ENCODE results near the gene PES1. TPM values are rescaled to one million over a fixed set of nuclear protein-coding genes. Genes with fewer than 3 reads are reported as not detected.

PES1 gene
- total RNA-seq, 4 donors from 2014 or later: 56.3 to 72.0 (median 65.8) TPM

DNA sequence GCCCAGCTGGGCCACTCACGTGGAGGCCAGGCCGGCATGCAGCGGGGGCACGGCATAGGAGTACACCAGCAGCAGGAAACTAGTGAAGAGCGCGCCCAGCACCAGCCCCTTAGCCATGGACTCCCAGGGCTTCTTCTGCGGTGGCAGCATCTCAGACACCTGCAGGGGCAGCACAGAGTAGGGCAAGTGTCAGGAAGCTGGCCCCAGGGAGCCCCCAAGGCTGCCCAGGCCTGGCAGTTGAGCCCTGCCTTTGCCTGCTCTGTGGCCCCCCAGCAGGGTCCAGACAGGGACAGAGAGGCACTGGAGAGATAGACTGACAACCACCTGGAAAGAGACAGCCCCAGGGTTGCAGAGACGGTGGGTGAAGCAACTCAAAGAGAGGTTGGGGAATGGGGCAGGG is 34.5 kb downstream of the PES1 start:
- in situ Hi-C loops (cut with MboI; ENCODE audit: low sequenced_read_pairs in 4 of 4): no loop called here
- no peak overlapping the region for H3K27ac ChIP-seq
- ATAC-seq: no peak
- no peaks in the 10 kb centered on the region for H3K4me1 ChIP-seq
- intact Hi-C loops (cut with DNase I; ENCODE audit: low total_unique reads): no loop called here
- DNase-seq: no peak
- TF ChIP-seq, protein P1, sequence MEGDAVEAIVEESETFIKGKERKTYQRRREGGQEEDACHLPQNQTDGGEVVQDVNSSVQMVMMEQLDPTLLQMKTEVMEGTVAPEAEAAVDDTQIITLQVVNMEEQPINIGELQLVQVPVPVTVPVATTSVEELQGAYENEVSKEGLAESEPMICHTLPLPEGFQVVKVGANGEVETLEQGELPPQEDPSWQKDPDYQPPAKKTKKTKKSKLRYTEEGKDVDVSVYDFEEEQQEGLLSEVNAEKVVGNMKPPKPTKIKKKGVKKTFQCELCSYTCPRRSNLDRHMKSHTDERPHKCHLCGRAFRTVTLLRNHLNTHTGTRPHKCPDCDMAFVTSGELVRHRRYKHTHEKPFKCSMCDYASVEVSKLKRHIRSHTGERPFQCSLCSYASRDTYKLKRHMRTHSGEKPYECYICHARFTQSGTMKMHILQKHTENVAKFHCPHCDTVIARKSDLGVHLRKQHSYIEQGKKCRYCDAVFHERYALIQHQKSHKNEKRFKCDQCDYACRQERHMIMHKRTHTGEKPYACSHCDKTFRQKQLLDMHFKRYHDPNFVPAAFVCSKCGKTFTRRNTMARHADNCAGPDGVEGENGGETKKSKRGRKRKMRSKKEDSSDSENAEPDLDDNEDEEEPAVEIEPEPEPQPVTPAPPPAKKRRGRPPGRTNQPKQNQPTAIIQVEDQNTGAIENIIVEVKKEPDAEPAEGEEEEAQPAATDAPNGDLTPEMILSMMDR (IDR thresholded peaks at IDR 0.05 in 4 of 5, conservative IDR thresholded peaks at IDR 0.05 in 1 of 5): no peak
- TF ChIP-seq POLR2A (IDR thresholded peaks at IDR 0.05): no peak
- H3K9me3 ChIP-seq: no peaks in the 10 kb centered on the region
- H3K4me3 ChIP-seq: no peak overlapping the region
- H3K27me3 ChIP-seq: no peaks in the 10 kb centered on the region
- no peaks in the 10 kb centered on the region for H3K36me3 ChIP-seq

DNA sequence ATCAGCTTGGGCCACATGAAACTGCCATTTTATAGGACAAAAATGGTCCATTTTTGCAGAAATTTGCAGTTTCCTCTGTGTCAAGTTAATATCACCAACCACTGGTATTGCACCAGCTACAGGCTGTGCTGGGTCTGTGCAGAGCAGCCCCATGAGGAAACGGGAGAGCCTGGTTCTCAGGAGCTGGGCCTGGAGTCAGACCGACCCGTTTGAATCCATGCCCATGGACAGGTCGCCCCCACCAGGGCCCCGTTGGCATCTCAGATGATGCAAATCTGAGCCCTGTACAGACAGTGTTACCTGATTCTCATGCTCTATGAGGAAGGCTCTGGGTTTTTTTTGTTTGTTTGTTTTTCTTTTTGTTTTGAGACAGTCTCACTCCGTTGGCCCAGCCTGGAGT is 35.3 kb downstream of the PES1 start:
- no peaks in the 10 kb centered on the region for H3K27me3 ChIP-seq
- no peak overlapping the region for H3K4me3 ChIP-seq
- no peaks in the 10 kb centered on the region for H3K4me1 ChIP-seq
- no peaks in the 10 kb centered on the region for H3K9me3 ChIP-seq
- DNase-seq (no peak), ATAC-seq (no peak)
- no peak for TF ChIP-seq POLR2A (IDR thresholded peaks at IDR 0.05)
- TF ChIP-seq, protein P1 (IDR thresholded peaks at IDR 0.05 in 4 of 5, conservative IDR thresholded peaks at IDR 0.05 in 1 of 5): no peak
- no peaks in the 10 kb centered on the region for H3K36me3 ChIP-seq
- H3K27ac ChIP-seq: no peak overlapping the region
- in situ Hi-C loops (cut with MboI; ENCODE audit: low sequenced_read_pairs in 4 of 4) (no loop called here), intact Hi-C loops (cut with DNase I; ENCODE audit: low total_unique reads) (no loop called here)

DNA sequence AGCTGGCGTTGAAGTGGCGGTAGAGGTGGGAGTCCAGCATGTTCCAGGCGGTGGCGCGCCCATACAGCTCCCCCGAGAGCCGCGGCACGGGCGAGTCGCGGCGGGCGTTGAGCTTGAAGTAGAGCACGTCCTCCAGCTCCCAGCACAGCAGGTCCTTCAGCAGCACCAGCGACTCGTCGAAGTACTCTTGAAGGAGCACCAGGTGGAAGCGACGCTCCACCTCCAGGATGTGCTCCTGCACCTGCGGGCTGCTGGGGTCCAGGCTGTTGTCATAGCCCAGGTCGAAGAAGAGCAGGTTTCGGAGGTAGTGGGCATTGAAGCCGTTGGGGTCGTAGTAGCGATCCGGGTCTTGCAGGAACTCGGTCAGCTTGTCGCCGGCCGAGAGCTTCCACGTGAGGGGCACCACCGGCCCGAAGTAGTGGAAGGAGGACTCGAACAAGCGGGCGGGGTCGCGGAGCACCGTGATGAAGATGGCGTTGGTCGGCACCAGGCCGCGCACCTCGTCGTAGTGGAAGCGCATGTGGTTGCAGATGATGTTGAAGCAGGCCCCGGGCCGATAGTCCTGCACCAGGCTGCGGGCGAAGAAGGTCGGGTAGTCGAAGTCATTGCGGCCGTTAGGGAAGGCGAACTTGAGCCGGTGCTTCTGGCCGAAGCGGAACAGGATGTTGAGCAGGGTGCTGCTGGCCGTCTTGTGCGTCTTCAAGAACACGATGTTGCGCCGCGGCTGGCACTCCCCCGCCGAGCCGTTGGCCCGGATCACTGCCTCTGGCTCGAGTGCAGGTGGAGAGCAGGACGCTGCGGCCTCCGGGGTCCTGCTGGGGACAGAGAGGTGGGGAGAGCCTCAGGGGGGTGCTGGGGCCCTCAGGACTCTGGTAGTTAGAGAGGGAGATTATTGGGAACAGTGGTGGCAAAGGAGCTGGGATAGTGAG is 36.2 kb downstream of the PES1 start:
- ATAC-seq (no peak), DNase-seq (no peak)
- Histone ChIP-seq H3K4me3 (no peak overlapping the region), H3K27ac (no peak overlapping the region), H3K36me3 (no peaks in the 10 kb centered on the region), H3K4me1 (no peaks in the 10 kb centered on the region), H3K9me3 (no peaks in the 10 kb centered on the region), H3K27me3 (no peaks in the 10 kb centered on the region)
- TF ChIP-seq, protein P1 (IDR thresholded peaks at IDR 0.05 in 4 of 5, conservative IDR thresholded peaks at IDR 0.05 in 1 of 5): no peak
- no peak for TF ChIP-seq POLR2A (IDR thresholded peaks at IDR 0.05)
- in situ Hi-C loops (cut with MboI; ENCODE audit: low sequenced_read_pairs in 4 of 4): no loop called here
- intact Hi-C loops (cut with DNase I; ENCODE audit: low total_unique reads): no loop called here

DNA sequence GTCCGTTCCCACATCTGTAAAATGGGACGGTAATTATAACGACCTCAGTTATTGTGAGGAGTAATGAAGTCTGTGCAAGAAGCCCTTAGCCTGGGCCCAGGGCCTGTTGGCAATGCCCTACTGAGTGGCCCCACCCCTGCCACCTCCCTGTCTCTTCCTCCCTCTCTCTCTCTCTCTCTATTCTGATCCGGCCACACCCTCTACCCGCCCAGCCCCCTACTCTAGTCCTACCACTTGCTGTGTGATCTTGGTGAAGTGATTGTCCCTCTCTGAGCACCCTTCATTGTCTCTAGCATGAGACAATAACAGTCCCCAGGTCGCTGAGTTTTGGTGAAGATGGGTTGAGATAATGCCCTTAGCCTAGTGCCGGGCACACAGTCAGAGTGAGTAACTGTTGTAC is 37.7 kb downstream of the PES1 start:
- in situ Hi-C loops (cut with MboI; ENCODE audit: low sequenced_read_pairs in 4 of 4): no loop called here
- intact Hi-C loops (cut with DNase I; ENCODE audit: low total_unique reads): no loop called here
- Histone ChIP-seq H3K4me1 (no peaks in the 10 kb centered on the region), H3K4me3 (no peak overlapping the region), H3K9me3 (no peaks in the 10 kb centered on the region), H3K27ac (no peak overlapping the region), H3K27me3 (no peaks in the 10 kb centered on the region), H3K36me3 (no peaks in the 10 kb centered on the region)
- DNase-seq (no peak), ATAC-seq (no peak)
- TF ChIP-seq POLR2A (IDR thresholded peaks at IDR 0.05): no peak
- TF ChIP-seq, protein P1 (IDR thresholded peaks at IDR 0.05 in 4 of 5, conservative IDR thresholded peaks at IDR 0.05 in 1 of 5): no peak
